ENCODE data around the gene GPRASP3.
"Not testable (repeated sequence)": the region's sequence is repeated elsewhere in the genome, so short reads cannot be mapped to it uniquely, and the experiment has no call there.

Gene GPRASP3, protein sequence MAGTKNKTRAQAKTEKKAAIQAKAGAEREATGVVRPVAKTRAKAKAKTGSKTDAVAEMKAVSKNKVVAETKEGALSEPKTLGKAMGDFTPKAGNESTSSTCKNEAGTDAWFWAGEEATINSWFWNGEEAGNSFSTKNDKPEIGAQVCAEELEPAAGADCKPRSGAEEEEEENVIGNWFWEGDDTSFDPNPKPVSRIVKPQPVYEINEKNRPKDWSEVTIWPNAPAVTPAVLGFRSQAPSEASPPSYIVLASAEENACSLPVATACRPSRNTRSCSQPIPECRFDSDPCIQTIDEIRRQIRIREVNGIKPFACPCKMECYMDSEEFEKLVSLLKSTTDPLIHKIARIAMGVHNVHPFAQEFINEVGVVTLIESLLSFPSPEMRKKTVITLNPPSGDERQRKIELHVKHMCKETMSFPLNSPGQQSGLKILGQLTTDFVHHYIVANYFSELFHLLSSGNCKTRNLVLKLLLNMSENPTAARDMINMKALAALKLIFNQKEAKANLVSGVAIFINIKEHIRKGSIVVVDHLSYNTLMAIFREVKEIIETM

GRCh38 chrX:102720237-102721168, at the start of gene GPRASP3:
Gene GPRASP3 (plus strand): TSS chrX:102720743. CDS start chrX:102748996, 28,253 bp downstream.
- peak; percentile 80 for DNase-seq (ENCODE audit: low read depth, low spot score)

DNA sequence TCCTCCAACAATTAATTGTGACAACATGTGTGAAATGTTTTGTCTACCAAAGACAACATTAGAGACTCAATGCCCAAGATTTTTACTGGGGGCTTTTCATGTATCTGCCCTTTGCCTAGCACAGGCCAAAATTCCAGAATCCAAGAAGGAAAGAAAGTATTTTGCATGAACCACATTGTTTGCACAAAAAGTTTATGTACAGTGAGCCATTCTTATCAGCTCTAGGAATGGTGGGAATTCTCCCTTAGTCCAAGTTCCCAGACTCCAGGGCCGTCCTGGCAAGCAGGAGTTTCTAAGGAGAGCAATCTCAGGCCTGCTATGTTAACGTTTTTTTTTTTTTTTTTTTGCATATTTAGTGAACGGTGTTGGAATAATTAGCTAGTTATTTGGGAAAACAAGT, 47.7 kb upstream of the GPRASP3 start:
- peak; percentile 63 for DNase-seq (ENCODE audit: low read depth, low spot score)

DNA sequence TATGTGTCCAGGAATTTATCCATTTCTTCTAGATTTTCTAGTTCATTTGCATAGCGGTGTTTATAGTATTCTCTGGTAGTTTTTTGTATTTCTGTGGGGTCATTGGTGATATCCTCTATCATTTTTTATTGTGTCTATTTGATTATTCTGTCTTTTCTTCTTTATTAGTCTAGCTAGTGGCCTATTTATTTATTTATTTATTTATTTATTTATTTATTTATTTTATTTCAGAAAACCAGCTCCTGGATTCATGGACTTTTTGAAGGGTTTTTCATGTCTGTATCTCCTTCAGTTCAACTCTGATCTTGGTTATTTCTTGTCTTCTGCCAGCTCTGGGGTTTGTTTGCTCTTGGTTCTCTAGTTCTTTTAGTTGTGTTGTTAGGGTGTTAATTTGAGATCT, 43.1 kb upstream of the GPRASP3 start:
- not testable (repeated sequence) for DNase-seq (ENCODE audit: low read depth, low spot score)

DNA sequence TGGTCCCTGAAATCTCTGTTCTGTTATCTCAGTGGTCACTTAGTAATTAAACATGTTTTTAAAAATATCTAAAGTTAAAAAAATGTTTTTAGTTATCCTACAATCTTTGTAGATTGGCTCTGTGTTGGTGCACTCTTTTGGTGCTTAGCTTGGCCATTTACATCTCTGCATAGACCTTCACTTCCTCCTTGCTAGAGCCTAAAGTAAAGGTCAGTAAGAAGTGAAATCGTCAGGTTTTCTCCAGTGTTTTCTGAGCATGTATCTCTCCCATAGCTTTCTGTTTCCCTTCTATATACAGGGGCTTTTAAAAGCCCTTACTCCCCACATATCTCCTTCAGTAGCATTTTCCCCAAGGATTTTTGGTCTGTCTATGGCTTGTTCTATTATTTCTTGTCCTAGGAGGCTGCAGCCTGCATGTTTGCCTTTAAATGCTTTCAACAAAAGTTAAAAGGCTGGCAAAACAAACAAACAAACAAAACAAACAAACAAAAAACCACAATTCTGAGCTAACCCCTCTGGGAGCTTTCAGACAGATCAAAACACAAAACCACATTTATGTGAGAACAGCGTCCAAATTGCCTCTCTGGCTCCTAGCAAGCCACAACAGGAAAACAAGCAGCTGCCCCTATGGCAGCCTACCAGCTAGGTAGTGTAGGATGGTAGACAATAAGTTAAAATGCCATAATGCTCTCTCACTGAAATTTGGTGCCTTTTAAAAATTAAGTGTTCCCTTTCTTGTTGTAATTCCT, 35.6 kb upstream of the GPRASP3 start:
- DNase-seq (ENCODE audit: low read depth, low spot score): peak; percentile 53

GRCh38 chrX:102694749-102695148, 25.8 kb upstream of the GPRASP3 start:
- DNase-seq (ENCODE audit: low read depth, low spot score): no peak

GRCh38 chrX:102696306-102696705, 24.2 kb upstream of the GPRASP3 start:
- no peak for DNase-seq (ENCODE audit: low read depth, low spot score)

GRCh38 chrX:102697494-102697893, 23.0 kb upstream of the GPRASP3 start:
- no peak for DNase-seq (ENCODE audit: low read depth, low spot score)

- DNase-seq (ENCODE audit: low read depth, low spot score): no peak
Measured at GRCh38 chrX:102708900-102709299, 11.6 kb upstream of the GPRASP3 start.

- peak; percentile 15 for DNase-seq (ENCODE audit: low read depth, low spot score)
Measured at GRCh38 chrX:102711872-102712215, 8.7 kb upstream of the GPRASP3 start.

DNA sequence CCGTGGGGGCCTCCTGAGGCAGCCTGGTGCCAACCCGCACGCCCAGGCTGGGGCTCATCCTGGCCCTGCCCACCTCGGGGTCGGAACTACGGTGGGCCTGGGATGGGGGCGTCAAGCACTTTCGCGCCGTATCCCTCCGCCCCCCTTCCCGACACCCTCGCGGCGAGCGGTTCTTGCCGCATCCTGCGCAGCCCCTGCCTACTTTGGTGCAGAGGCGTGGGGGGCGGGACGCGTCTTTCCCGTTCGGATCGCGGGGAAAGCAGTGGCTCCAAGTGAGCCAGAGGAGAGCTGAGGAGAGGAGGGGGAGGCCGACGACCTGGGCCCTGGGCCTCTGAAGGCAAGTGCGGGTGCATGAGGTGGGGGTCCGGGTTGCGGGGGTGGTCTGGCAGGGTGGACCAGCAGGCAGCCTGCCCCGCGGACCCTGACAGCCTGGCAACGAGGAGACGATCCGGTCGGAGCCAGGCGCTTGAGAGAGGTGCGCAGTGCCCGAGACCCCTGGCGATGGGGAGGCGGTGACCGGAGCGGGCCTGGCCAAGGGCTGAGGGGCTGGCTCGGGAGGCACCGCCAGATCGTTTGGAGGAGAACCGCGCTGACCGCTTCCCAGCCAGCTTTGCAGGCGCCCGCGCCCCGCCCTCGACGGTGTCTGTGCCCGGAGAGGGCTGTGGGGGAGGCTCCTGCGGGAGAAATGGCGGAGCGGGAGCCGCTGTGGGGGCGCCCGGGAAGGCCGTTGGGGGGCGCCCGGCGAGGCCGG, 8.2 kb upstream of the GPRASP3 start, which contains the start of gene GPRASP2:
TSS of gene GPRASP2 (plus strand) at position 233 of the 751 bp plus-strand sequence. CDS start 2,422 bp downstream, outside the sequence.
- peak; percentile 48 for DNase-seq (ENCODE audit: low read depth, low spot score)

- DNase-seq (ENCODE audit: low read depth, low spot score): peak; percentile 59
Measured at GRCh38 chrX:102712981-102713625, 7.4 kb upstream of the GPRASP3 start.

DNA sequence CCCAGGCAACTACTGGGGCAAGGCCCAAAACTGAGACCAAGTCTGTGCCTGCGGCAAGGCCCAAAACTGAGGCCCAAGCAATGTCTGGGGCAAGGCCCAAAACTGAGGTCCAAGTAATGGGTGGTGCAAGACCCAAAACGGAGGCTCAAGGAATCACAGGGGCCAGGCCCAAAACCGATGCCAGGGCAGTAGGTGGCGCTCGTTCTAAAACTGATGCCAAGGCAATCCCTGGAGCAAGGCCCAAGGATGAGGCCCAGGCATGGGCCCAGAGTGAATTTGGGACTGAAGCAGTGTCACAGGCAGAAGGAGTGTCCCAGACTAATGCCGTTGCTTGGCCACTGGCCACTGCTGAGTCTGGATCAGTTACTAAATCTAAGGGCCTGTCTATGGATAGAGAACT, 5.5 kb upstream of the GPRASP3 start:
- DNase-seq (ENCODE audit: low read depth, low spot score): no peak

GRCh38 chrX:102715967-102716366, 4.6 kb upstream of the GPRASP3 start:
- DNase-seq (ENCODE audit: low read depth, low spot score): no peak

DNA sequence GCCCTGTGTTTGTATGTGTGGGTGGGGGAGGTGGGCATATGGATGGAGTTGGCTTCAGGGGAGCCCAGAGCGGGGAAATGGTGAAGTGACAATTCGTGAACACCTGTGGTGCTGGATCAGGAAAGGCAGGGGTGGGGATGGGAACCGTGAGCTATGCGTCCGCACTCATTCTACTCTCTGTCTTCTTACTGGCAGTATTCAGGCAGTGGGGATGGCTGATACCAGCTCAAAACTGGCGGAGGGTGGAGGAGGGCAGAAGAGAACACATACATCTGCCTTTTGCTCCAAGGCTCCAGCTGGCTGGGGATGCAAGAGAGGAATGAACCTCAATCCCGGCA, 595 bp downstream of the GPRASP3 start:
- DNase-seq (ENCODE audit: low read depth, low spot score): not testable (repeated sequence)

DNA sequence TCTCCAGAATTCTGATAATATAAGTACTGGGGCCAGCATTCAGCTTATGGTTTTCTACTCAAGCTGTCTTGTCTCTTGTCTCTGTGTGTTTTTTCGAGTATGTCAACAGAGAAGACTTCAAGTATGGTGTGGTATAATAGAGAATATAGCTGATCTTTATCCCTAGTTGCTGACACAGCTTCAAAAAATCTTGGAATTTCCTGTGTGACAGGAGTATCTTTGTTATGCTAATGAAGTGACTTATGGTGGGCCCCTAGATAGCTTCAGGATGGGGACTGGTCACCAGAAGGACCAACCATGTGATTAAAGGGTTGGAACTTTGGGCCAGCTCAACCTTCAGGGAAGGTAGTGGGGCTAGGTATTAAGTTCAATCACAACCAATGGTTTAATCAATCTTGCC, 2.9 kb downstream of the GPRASP3 start:
- peak; percentile 34 for DNase-seq (ENCODE audit: low read depth, low spot score)

DNA sequence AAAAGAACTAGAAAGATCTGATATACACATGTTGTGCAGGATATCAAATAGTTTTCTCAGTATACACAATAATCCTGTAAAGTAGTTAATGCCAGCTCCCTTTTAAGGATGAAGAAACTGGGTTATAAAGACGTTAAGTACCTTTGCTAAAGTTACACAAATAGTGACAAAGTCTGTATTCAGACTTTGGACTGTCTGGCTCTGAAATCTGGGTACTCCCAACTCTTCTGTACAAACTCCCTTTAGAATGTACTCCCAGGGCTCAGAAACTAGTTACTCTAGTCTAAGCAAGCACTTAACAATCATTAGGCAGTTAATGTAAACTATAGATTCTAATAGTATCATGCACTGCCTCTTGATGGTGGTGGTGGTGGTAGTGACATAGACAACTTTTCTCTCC, 7.2 kb downstream of the GPRASP3 start:
- no peak for DNase-seq (ENCODE audit: low read depth, low spot score)

GRCh38 chrX:102728646-102729045, 8.1 kb downstream of the GPRASP3 start:
- DNase-seq (ENCODE audit: low read depth, low spot score): no peak

GRCh38 chrX:102739657-102740056, 19.1 kb downstream of the GPRASP3 start:
- peak; percentile 62 for DNase-seq (ENCODE audit: low read depth, low spot score)

- no peak for DNase-seq (ENCODE audit: low read depth, low spot score)
Measured at GRCh38 chrX:102744307-102744706, 23.8 kb downstream of the GPRASP3 start.

DNA sequence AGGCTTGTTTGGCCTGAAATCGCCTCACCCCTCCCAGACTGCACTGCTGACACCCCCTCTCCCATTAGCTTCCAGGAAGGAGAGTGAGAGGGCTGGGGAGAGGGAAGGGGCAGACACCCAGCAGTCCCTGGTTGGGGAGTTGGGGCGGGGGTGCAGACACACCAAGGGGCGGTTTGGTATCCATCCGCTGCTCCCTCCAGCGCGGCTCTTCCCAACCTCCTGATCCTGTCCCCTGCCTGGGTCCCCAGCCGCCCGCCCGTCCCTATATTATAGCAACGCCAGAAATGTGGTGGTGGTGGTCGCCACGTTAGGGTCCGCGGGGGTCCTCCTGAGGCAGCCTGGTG, 24.9 kb downstream of the GPRASP3 start:
- no peak for DNase-seq (ENCODE audit: low read depth, low spot score)

Measured in astrocyte of the hippocampus (primary cell).